Measurements from ENCODE around the gene CHRM2. TPM values are rescaled to one million over a fixed set of nuclear protein-coding genes. Genes with fewer than 3 reads are reported as not detected.

CHRM2 gene
- polyA plus RNA-seq, 1 of the 3 experiments (the other 2 are of a cell fraction), result 0.23 TPM

GRCh38 chr7:136950331-136950730, 81.9 kb downstream of the CHRM2 start:
- Histone ChIP-seq H3K4me1 (ENCODE audit: control insufficient read depth in 1 of 2, insufficient read depth in 2 of 2, low read depth in 1 of 2, low read length in 1 of 2) (no peaks in the 10 kb centered on the region), H3K4me3 (ENCODE audit: low read depth in 2 of 2, low read length in 1 of 2) (no peak overlapping the region), H3K9ac (no peak overlapping the region), H3K27me3 (ENCODE audit: insufficient read depth) (no peaks in the 10 kb centered on the region), H3K9me3 (no peaks in the 10 kb centered on the region), H3K27ac (ENCODE audit: low read depth in 2 of 2, low read length in 1 of 2) (no peak overlapping the region), H3K79me2 (ENCODE audit: insufficient read depth) (no peaks in the 10 kb centered on the region), H3F3A (replicated peaks; ENCODE audit: insufficient read depth) (no peaks in the 10 kb centered on the region), H4K20me1 (ENCODE audit: insufficient read depth) (no peaks in the 10 kb centered on the region), H2AFZ (ENCODE audit: low read depth) (no peak overlapping the region), H3K4me2 (no peak overlapping the region), H3K36me3 (replicated peaks in 1 of 2; ENCODE audit: control insufficient read depth in 1 of 2, insufficient read depth in 2 of 2, low read length in 1 of 2) (no peaks in the 10 kb centered on the region), H3K9me2 (no peaks in the 10 kb centered on the region)
- ChIA-PET CTCF (interaction anchor here (0.6 kb wide), 1 partner anchor 207 kb away, joined by 3 read pairs; no protein-coding TSS in a partner anchor), POLR2A (no interaction called here)
- TF ChIP-seq TCF12 (IDR thresholded peaks at IDR 0.05), result no peak
- TF ChIP-seq JUND (IDR thresholded peaks at IDR 0.05), result no peak
- no peak for TF ChIP-seq MXI1 (IDR thresholded peaks at IDR 0.05; ENCODE audit: low read depth, low read length)
- TF ChIP-seq MEF2A (IDR thresholded peaks at IDR 0.05; ENCODE audit: borderline replicate concordance, low read depth), result no peak
- TF ChIP-seq, protein P1, sequence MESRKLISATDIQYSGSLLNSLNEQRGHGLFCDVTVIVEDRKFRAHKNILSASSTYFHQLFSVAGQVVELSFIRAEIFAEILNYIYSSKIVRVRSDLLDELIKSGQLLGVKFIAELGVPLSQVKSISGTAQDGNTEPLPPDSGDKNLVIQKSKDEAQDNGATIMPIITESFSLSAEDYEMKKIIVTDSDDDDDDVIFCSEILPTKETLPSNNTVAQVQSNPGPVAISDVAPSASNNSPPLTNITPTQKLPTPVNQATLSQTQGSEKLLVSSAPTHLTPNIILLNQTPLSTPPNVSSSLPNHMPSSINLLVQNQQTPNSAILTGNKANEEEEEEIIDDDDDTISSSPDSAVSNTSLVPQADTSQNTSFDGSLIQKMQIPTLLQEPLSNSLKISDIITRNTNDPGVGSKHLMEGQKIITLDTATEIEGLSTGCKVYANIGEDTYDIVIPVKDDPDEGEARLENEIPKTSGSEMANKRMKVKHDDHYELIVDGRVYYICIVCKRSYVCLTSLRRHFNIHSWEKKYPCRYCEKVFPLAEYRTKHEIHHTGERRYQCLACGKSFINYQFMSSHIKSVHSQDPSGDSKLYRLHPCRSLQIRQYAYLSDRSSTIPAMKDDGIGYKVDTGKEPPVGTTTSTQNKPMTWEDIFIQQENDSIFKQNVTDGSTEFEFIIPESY (IDR thresholded peaks at IDR 0.05; ENCODE audit: borderline replicate concordance, low read depth), result no peak
- TF ChIP-seq CHD2 (IDR thresholded peaks at IDR 0.05; ENCODE audit: low read length, partially characterized antibody), result no peak
- no peak for TF ChIP-seq SMC3 (IDR thresholded peaks at IDR 0.05; ENCODE audit: low read depth, low read length)
- no peak for TF ChIP-seq NRF1 (IDR thresholded peaks at IDR 0.05; ENCODE audit: low read depth, low read length)
- TF ChIP-seq, protein P2, sequence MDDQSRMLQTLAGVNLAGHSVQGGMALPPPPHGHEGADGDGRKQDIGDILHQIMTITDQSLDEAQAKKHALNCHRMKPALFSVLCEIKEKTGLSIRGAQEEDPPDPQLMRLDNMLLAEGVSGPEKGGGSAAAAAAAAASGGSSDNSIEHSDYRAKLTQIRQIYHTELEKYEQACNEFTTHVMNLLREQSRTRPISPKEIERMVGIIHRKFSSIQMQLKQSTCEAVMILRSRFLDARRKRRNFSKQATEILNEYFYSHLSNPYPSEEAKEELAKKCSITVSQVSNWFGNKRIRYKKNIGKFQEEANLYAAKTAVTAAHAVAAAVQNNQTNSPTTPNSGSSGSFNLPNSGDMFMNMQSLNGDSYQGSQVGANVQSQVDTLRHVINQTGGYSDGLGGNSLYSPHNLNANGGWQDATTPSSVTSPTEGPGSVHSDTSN (IDR thresholded peaks at IDR 0.05), result no peak
- TF ChIP-seq FOSL2 (IDR thresholded peaks at IDR 0.05; ENCODE audit: borderline replicate concordance, low read depth), result no peak
- no peak for TF ChIP-seq SIN3A (IDR thresholded peaks at IDR 0.05; ENCODE audit: borderline replicate concordance, low read depth, low read length)
- TF ChIP-seq FOXJ3 (CRISPR knock-in tag; IDR thresholded peaks at IDR 0.05), result no peak
- TF ChIP-seq ELF1 (IDR thresholded peaks at IDR 0.05), result no peak
- 21% methylated on average over 3 of the region's 3 CpGs for WGBS (ENCODE audit: low lambda C conversion rate)
- DNase-seq, result no peak

- POLR2A ChIA-PET, result no interaction called here
- DNase-seq, result no peak
- 24% methylated on average over 3 of the region's 3 CpGs for WGBS (ENCODE audit: low lambda C conversion rate)
Observed at GRCh38 chr7:136953386-136953785, 84.9 kb downstream of the CHRM2 start.

More at GRCh38 chr7:136953386-136953785, 84.9 kb downstream of the CHRM2 start:
- H3K9me2 ChIP-seq, result no peaks in the 10 kb centered on the region
- no peaks in the 10 kb centered on the region for H3K9me3 ChIP-seq
- H3K4me1 ChIP-seq (ENCODE audit: control insufficient read depth in 1 of 2, insufficient read depth in 2 of 2, low read depth in 1 of 2, low read length in 1 of 2), result peaks cover 0 to 9% of the 10 kb centered on the region in 2 experiments; a peak in 1 of 4 replicates
- no peak overlapping the region for H3K9ac ChIP-seq
- no peaks in the 10 kb centered on the region for H3K27me3 ChIP-seq (ENCODE audit: insufficient read depth)
- TF ChIP-seq USF2 (IDR thresholded peaks at IDR 0.05; ENCODE audit: borderline replicate concordance, low read depth, low read length), result no peak
- H3K27ac ChIP-seq (ENCODE audit: low read depth in 2 of 2, low read length in 1 of 2), result no peak overlapping the region
- no peak overlapping the region for H3K4me2 ChIP-seq
- H3F3A ChIP-seq (replicated peaks; ENCODE audit: insufficient read depth), result no peaks in the 10 kb centered on the region
- no peaks in the 10 kb centered on the region for H4K20me1 ChIP-seq (ENCODE audit: insufficient read depth)
- no peak overlapping the region for H2AFZ ChIP-seq (ENCODE audit: low read depth)
- no peak overlapping the region for H3K4me3 ChIP-seq (ENCODE audit: low read depth in 2 of 2, low read length in 1 of 2)
- CTCF ChIA-PET, result no interaction called here
- H3K36me3 ChIP-seq (replicated peaks in 1 of 2; ENCODE audit: control insufficient read depth in 1 of 2, insufficient read depth in 2 of 2, low read length in 1 of 2), result no peaks in the 10 kb centered on the region
- no peaks in the 10 kb centered on the region for H3K79me2 ChIP-seq (ENCODE audit: insufficient read depth)
